K562 (cell line): ENCODE measurements around the gene FAM50A. TPM values are rescaled to one million over a fixed set of nuclear protein-coding genes. Genes with fewer than 3 reads are reported as not detected.

ENCODE experiments used
- ARHGAP35 ChIP-seq: fragments of 450-650 bp; IDR thresholded peaks from 2 replicates; pipeline ENCODE4 v1.6.1; 2018; ENCODE audit not compliant: partially characterized antibody
- BACH1 ChIP-seq: fragments of 200-800 bp; sonication (Bioruptor generic); IDR thresholded peaks from 2 replicates; pipeline ENCODE4 v1.6.1; 2016; ENCODE audit warnings: missing genetic modification characterization, missing compliant biosample characterization
- CEBPB ChIP-seq: fragments of 450-650 bp; IDR thresholded peaks from 2 replicates; pipeline ENCODE4 v1.6.1; 2016; ENCODE audit warnings: missing genetic modification characterization, missing compliant biosample characterization
- NCOA6 ChIP-seq: fragments of 450-650 bp; IDR thresholded peaks from 2 replicates; pipeline ENCODE4 v1.6.1; 2017; ENCODE audit warnings: mild to moderate bottlenecking
- TAF7 ChIP-seq: fragments of 450-650 bp; IDR thresholded peaks from 2 replicates; pipeline ENCODE4 v1.6.1; 2016; ENCODE audit warnings: missing genetic modification characterization, missing compliant biosample characterization
- ZNF146 ChIP-seq: IDR thresholded peaks from one replicate; pipeline ENCODE4 v1.6.1; 2018; ENCODE audit warnings: missing compliant biosample characterization; ENCODE audit not compliant: unreplicated experiment
- ZNF24 ChIP-seq: fragments of 450-650 bp; IDR thresholded peaks from 2 replicates; pipeline ENCODE4 v1.6.1; 2016
- ZNF253 ChIP-seq: fragments of 250-450 bp; sonication (Bioruptor Pico); conservative IDR thresholded peaks from 2 replicates; pipeline ENCODE4 v1.6.1; 2021; ENCODE audit warnings: mild to moderate bottlenecking
- ZNF551 ChIP-seq: fragments of 250-450 bp; sonication (Bioruptor Pico); IDR thresholded peaks from 2 replicates; pipeline ENCODE4 v1.5.0; 2021; ENCODE audit warnings: mild to moderate bottlenecking, moderate library complexity
- ZNF76 ChIP-seq: fragments of 250-450 bp; sonication (Bioruptor Pico); IDR thresholded peaks from 2 replicates; pipeline ENCODE4 v1.4.0; 2020; ENCODE audit warnings: mild to moderate bottlenecking, moderate library complexity, borderline replicate concordance
- polyA plus RNA-seq, 8 experiments: library from polyadenylated mRNA; depleted of rRNA in 4 of 8; stranded (reverse) in 5 of 8; unstranded in 3 of 8; fragments of >200 nt; fragmentation: Nextera tagmentation in 2 of 8; fragmentation: Illumina TruSeq in 1 of 8; extraction: Ambion mirVana in 2 of 8; extraction: Trizol in 1 of 8; gene quantifications; 2 replicates each; pipeline versions ENCODE4 v1.2.1 to v1.2.3, GENCODE V29; 2011 to 2014; ENCODE audit warnings: inconsistent platforms in 1 of 8, missing spikeins in 1 of 8
- total RNA-seq, 7 experiments: library from RNA; depleted of rRNA in 6 of 7; stranded (reverse); fragments of >200 nt in 6 of 7; fragmentation: Illumina TruSeq in 2 of 7; extraction: Trizol in 2 of 7; gene quantifications; 2 replicates each; pipeline versions ENCODE4 v1.2.1 to v1.2.3, GENCODE V29; 2011 to 2021; ENCODE audit warnings: low replicate concordance in 1 of 7
- TF ChIP-seq, protein P1 (sequence below): fragments of 250-450 bp; sonication (Bioruptor Pico); IDR thresholded peaks from 2 replicates; pipeline ENCODE4 v1.4.0; 2020
- TF ChIP-seq, protein P2 (sequence below): fragments of 200-800 bp; sonication (Bioruptor generic); IDR thresholded peaks from 2 replicates; pipeline ENCODE4 v1.6.1; 2017; ENCODE audit warnings: missing genetic modification characterization, missing compliant biosample characterization
- TF ChIP-seq, protein P3 (sequence below): fragments of 450-650 bp; IDR thresholded peaks from 2 replicates; pipeline ENCODE4 v1.6.1; 2017; ENCODE audit warnings: antibody characterized with exemption, mild to moderate bottlenecking

FAM50A gene
- total and polyA plus RNA-seq, 9 of the 15 experiments (the other 6 are each of a cell fraction or from before 2014, with no cell fraction given): 4.4 to 114 (median 67.3) TPM

DNA sequence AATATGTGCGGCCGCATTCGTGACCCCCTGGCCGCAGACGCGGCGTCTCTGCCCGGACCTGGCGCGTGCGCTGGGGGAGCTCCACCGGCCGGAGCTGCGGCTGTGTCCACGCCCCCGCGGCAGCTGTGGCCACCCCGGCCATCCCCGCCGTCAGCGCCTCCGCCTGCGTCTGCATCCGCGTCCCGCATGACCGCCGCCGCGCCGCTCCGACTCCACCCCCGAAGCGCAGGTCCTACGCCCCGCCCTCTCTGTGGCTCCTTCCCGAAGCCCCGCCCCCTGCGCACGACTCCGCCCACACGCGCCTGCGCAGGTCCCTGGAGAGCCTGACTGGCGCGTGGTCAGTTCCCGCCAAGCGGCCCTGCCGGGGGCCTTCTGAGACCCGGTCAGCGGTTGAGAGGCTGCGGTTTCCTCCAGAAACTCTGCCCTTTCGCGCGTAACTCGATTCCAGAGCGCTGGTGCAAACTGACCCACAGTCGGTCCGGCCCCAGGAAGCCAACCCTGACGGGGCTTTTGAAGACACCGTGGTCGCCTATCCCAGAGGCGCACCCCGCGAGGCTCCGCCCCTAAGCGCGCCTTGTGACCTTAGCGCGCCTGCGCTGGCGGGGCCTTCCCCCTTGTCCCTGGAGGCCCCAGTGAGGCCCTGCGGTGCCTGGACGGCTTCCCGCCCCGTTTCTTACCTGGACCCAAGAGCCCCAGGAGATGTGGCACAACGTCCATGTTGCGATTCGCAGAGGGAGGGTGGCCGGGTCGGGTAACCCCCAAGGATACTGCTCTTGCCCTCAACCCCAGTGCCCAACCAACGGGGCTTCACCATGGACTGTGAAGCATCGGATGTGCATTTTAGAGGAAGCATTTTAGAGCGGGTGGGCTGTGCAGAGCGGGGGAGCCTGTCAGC, 35.0 kb downstream of the FAM50A start, which contains the start of gene LAGE3 (continued):
- TF ChIP-seq, protein P1, sequence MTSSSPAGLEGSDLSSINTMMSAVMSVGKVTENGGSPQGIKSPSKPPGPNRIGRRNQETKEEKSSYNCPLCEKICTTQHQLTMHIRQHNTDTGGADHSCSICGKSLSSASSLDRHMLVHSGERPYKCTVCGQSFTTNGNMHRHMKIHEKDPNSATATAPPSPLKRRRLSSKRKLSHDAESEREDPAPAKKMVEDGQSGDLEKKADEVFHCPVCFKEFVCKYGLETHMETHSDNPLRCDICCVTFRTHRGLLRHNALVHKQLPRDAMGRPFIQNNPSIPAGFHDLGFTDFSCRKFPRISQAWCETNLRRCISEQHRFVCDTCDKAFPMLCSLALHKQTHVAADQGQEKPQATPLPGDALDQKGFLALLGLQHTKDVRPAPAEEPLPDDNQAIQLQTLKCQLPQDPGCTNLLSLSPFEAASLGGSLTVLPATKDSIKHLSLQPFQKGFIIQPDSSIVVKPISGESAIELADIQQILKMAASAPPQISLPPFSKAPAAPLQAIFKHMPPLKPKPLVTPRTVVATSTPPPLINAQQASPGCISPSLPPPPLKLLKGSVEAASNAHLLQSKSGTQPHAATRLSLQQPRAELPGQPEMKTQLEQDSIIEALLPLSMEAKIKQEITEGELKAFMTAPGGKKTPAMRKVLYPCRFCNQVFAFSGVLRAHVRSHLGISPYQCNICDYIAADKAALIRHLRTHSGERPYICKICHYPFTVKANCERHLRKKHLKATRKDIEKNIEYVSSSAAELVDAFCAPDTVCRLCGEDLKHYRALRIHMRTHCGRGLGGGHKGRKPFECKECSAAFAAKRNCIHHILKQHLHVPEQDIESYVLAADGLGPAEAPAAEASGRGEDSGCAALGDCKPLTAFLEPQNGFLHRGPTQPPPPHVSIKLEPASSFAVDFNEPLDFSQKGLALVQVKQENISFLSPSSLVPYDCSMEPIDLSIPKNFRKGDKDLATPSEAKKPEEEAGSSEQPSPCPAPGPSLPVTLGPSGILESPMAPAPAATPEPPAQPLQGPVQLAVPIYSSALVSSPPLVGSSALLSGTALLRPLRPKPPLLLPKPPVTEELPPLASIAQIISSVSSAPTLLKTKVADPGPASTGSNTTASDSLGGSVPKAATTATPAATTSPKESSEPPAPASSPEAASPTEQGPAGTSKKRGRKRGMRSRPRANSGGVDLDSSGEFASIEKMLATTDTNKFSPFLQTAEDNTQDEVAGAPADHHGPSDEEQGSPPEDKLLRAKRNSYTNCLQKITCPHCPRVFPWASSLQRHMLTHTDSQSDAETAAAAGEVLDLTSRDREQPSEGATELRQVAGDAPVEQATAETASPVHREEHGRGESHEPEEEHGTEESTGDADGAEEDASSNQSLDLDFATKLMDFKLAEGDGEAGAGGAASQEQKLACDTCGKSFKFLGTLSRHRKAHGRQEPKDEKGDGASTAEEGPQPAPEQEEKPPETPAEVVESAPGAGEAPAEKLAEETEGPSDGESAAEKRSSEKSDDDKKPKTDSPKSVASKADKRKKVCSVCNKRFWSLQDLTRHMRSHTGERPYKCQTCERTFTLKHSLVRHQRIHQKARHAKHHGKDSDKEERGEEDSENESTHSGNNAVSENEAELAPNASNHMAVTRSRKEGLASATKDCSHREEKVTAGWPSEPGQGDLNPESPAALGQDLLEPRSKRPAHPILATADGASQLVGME (CRISPR knock-in tag): no peak
- TF ChIP-seq CEBPB (tag) (no peak), ZNF551 (CRISPR knock-in tag) (no peak), ZNF146 (CRISPR knock-in tag) (no peak), ZNF253 (CRISPR knock-in tag) (no peak), NCOA6 (0 out of 2 replicates have a peak, but pooled peaks have one; percentile 36), TAF7 (tag) (no peak), ARHGAP35 (no peak), BACH1 (no peak), ZNF24 (no peak), ZNF76 (CRISPR knock-in tag) (no peak)
- TF ChIP-seq, protein P2, sequence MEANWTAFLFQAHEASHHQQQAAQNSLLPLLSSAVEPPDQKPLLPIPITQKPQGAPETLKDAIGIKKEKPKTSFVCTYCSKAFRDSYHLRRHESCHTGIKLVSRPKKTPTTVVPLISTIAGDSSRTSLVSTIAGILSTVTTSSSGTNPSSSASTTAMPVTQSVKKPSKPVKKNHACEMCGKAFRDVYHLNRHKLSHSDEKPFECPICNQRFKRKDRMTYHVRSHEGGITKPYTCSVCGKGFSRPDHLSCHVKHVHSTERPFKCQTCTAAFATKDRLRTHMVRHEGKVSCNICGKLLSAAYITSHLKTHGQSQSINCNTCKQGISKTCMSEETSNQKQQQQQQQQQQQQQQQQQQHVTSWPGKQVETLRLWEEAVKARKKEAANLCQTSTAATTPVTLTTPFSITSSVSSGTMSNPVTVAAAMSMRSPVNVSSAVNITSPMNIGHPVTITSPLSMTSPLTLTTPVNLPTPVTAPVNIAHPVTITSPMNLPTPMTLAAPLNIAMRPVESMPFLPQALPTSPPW (CRISPR knock-in tag): peak; percentile 59
- TF ChIP-seq, protein P3, sequence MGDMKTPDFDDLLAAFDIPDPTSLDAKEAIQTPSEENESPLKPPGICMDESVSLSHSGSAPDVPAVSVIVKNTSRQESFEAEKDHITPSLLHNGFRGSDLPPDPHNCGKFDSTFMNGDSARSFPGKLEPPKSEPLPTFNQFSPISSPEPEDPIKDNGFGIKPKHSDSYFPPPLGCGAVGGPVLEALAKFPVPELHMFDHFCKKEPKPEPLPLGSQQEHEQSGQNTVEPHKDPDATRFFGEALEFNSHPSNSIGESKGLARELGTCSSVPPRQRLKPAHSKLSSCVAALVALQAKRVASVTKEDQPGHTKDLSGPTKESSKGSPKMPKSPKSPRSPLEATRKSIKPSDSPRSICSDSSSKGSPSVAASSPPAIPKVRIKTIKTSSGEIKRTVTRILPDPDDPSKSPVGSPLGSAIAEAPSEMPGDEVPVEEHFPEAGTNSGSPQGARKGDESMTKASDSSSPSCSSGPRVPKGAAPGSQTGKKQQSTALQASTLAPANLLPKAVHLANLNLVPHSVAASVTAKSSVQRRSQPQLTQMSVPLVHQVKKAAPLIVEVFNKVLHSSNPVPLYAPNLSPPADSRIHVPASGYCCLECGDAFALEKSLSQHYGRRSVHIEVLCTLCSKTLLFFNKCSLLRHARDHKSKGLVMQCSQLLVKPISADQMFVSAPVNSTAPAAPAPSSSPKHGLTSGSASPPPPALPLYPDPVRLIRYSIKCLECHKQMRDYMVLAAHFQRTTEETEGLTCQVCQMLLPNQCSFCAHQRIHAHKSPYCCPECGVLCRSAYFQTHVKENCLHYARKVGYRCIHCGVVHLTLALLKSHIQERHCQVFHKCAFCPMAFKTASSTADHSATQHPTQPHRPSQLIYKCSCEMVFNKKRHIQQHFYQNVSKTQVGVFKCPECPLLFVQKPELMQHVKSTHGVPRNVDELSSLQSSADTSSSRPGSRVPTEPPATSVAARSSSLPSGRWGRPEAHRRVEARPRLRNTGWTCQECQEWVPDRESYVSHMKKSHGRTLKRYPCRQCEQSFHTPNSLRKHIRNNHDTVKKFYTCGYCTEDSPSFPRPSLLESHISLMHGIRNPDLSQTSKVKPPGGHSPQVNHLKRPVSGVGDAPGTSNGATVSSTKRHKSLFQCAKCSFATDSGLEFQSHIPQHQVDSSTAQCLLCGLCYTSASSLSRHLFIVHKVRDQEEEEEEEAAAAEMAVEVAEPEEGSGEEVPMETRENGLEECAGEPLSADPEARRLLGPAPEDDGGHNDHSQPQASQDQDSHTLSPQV: peak; percentile 92
